Activated naive CD8-positive, alpha-beta T cell treated with anti-CD3 and anti-CD28 coated beads, Interleukin-2, amount 50 U/mL, for 24 hours (primary cell): Measurements from ENCODE around the gene SEMA3C.

Experiments used
- ATAC-seq: fragments of 150-1000 bp; cut with Tn5 transposase; one replicate; pipeline ENCODE4 v1.10.0; 2021
- DNase-seq: peaks from one replicate; pipeline ENCODE4 v3.0.0; 2021
- H3K27ac Mint-ChIP-seq: one replicate; pipeline ENCODE4 v1.8.0; 2021; ENCODE audit warnings: mild to moderate bottlenecking, mixed read lengths
- H3K27me3 Mint-ChIP-seq: one replicate; pipeline ENCODE4 v1.8.0; 2021; ENCODE audit warnings: mixed read lengths
- H3K36me3 Mint-ChIP-seq: one replicate; pipeline ENCODE4 v1.8.0; 2021; ENCODE audit warnings: low read depth, mixed read lengths
- H3K4me1 Mint-ChIP-seq: one replicate; pipeline ENCODE4 v1.8.0; 2021; ENCODE audit warnings: mixed read lengths
- H3K4me3 Mint-ChIP-seq: one replicate; pipeline ENCODE4 v1.8.0; 2021; ENCODE audit warnings: mild to moderate bottlenecking, moderate library complexity, mixed read lengths
- H3K9me3 Mint-ChIP-seq: one replicate; pipeline ENCODE4 v1.8.0; 2021; ENCODE audit warnings: mixed read lengths

SEMA3C gene

GRCh38 chr7:80908360-80908797, 10.5 kb downstream of the SEMA3C start:
- Mint-ChIP-seq H3K9me3 (no peaks in the 10 kb centered on the region), H3K27ac (no peak overlapping the region), H3K36me3 (no peaks in the 10 kb centered on the region), H3K4me3 (no peak overlapping the region), H3K27me3 (no peaks in the 10 kb centered on the region), H3K4me1 (no peaks in the 10 kb centered on the region)
- ATAC-seq (no peak), DNase-seq (no peak)

- DNase-seq (no peak), ATAC-seq (no peak)
- H3K27me3 Mint-ChIP-seq = no peaks in the 10 kb centered on the region
- H3K4me1 Mint-ChIP-seq = no peaks in the 10 kb centered on the region
- H3K27ac Mint-ChIP-seq = no peak overlapping the region
- no peak overlapping the region for H3K4me3 Mint-ChIP-seq
- H3K36me3 Mint-ChIP-seq = no peaks in the 10 kb centered on the region
- H3K9me3 Mint-ChIP-seq = no peaks in the 10 kb centered on the region
Observed at GRCh38 chr7:80907612-80908011, 11.2 kb downstream of the SEMA3C start.

GRCh38 chr7:80907141-80907601, 11.7 kb downstream of the SEMA3C start:
- Mint-ChIP-seq H3K9me3 (no peaks in the 10 kb centered on the region), H3K27me3 (no peaks in the 10 kb centered on the region), H3K4me1 (no peaks in the 10 kb centered on the region), H3K36me3 (no peaks in the 10 kb centered on the region), H3K27ac (no peak overlapping the region), H3K4me3 (no peak overlapping the region)
- DNase-seq (no peak), ATAC-seq (no peak)

DNA sequence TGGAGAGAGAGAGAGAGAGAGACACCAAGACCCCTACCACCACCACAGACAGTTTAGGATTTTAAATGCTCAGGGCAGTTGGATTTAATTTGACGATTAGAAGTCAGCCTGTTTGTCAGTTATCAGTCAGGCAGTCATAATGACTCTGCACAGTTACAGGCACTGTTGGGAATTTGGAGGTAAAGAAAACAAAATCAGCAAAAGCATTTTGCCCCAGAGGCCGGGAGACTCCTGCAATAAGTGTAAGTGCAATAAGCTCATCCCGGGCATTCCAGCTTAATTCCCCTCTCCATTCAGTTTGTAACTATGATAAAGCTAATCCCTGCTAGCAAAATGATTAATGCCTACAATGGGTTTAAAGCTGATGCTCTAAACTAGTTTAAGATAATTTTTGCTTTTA, 13.5 kb downstream of the SEMA3C start:
- Mint-ChIP-seq H3K4me3 (no peak overlapping the region), H3K36me3 (no peaks in the 10 kb centered on the region), H3K9me3 (no peaks in the 10 kb centered on the region), H3K4me1 (no peaks in the 10 kb centered on the region), H3K27me3 (no peaks in the 10 kb centered on the region), H3K27ac (no peak overlapping the region)
- ATAC-seq (no peak), DNase-seq (no peak)

DNA sequence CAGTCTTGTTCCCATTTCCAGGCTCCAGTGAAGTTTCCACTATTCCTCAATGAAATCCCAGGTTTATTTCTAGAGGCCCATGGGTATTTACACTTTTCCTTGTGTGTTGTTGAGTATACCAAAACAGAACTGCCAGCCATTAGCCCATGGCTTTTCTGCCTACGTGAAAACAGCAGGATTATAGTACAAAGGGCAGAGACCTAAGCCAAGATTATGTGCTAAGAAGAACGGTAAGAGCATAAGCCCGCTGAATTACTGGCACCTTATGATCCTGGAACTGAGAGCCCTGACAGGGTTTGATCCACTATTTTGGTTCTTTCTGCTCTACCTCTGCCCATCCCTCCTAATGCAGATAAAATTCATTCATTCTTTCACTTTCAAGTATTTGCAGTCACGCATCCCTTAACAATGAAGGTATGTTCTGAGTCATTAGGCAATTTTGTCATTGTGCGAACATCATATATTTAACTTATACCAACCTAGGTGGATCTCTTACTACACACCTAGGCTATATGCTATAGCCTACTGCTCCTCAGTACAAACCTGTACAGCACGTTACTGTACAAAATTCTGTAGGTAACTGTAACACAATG, 16.0 kb downstream of the SEMA3C start:
- Mint-ChIP-seq H3K4me3 (no peak overlapping the region), H3K27me3 (no peaks in the 10 kb centered on the region), H3K9me3 (no peaks in the 10 kb centered on the region), H3K36me3 (no peaks in the 10 kb centered on the region), H3K27ac (no peak overlapping the region), H3K4me1 (no peaks in the 10 kb centered on the region)
- no peak for DNase-seq
- no peak for ATAC-seq

DNA sequence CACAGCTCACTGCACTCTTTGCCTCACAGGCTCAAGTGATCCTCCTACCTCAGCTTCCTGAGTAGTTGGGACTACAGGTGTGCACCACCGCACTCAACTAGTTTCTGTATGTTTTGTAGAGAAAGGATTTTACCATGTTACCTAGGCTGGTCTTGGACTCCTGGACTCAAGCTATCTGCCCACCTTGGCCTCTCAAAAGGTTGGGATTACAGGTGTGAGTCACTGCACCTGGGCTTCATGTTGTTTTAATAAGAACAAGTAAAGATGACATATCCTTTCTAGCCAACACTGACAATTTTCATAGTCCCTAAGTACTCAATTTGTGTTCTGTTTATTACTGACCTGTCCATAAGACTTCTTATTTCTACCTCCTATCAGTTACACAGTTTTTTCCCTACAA, 16.8 kb downstream of the SEMA3C start:
- Mint-ChIP-seq H3K36me3 (no peaks in the 10 kb centered on the region), H3K27me3 (no peaks in the 10 kb centered on the region), H3K4me3 (no peak overlapping the region), H3K27ac (no peak overlapping the region), H3K4me1 (no peaks in the 10 kb centered on the region), H3K9me3 (no peaks in the 10 kb centered on the region)
- ATAC-seq (no peak), DNase-seq (no peak)

DNA sequence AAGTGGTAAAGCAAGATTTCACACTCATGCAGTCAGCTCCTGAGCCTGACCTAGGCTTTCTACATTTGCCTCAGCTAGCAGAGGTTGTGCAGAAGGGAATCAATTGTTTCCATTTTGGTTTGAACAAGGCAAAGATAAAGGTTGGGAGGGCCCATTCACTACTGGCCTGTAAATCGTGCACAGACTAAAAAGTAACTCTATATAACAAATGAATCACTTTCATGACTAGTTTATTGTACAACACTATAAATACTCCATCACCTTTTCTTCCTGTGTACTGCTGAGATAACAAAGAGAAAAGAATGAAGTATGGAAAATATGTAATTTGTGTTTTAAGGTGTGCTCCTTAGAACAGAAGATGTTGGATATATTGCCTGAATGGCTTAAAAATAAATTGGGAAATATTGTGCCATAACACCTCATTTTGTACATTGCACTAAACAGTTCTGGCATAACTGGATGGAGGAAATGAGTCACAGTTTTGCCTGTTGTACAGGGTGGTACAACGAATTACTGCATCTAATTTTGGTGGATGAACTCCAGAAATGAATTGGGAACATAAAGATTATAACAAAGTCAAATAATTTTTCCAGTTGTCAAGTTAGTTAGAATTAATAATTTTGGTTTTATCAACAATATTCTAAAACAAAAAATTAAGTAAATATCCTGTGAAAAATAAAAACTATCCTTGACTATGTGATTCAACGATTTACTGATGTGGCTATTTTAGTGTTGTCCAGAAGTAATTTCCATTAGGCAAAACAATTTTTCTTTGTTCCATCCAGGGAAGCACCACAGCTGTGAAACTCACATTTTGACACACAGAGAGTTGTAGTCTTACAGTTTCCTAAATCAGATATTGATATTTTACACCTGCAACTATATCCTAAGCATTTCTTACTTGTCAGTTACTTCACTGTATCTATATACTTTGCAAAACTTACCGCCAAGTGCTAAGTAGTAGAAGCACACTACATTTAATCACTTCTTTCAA, 18.0 kb downstream of the SEMA3C start:
- H3K36me3 Mint-ChIP-seq = no peaks in the 10 kb centered on the region
- no peaks in the 10 kb centered on the region for H3K27me3 Mint-ChIP-seq
- no peak overlapping the region for H3K4me3 Mint-ChIP-seq
- no peaks in the 10 kb centered on the region for H3K9me3 Mint-ChIP-seq
- no peaks in the 10 kb centered on the region for H3K4me1 Mint-ChIP-seq
- DNase-seq (no peak), ATAC-seq (no peak)
- no peak overlapping the region for H3K27ac Mint-ChIP-seq

- H3K27me3 Mint-ChIP-seq = no peaks in the 10 kb centered on the region
- no peak overlapping the region for H3K27ac Mint-ChIP-seq
- no peaks in the 10 kb centered on the region for H3K9me3 Mint-ChIP-seq
- DNase-seq = no peak
- ATAC-seq = no peak
- H3K4me3 Mint-ChIP-seq = no peak overlapping the region
- H3K4me1 Mint-ChIP-seq = no peaks in the 10 kb centered on the region
- no peaks in the 10 kb centered on the region for H3K36me3 Mint-ChIP-seq
Observed at GRCh38 chr7:80896906-80897598, 21.8 kb downstream of the SEMA3C start.

DNA sequence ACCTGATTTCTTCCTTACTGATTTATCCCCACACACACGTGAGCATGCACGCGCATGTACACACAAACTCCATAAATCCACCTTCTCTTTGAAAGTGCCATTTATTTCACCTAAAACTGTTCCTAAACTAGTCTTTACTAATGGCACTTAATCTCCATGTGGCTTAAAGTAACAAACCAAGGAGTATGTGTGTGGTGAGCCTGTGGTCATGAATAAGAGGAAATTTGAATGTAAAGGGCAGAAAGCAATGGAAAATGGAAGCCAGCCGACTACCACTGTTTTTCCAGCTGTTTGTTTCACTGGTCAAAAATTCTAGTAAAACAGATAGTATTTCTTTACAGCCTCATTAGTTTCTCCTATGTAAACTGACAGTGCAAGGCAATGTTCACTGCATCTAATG, 23.8 kb downstream of the SEMA3C start:
- no peaks in the 10 kb centered on the region for H3K27me3 Mint-ChIP-seq
- no peaks in the 10 kb centered on the region for H3K4me1 Mint-ChIP-seq
- ATAC-seq = no peak
- H3K4me3 Mint-ChIP-seq = no peak overlapping the region
- no peaks in the 10 kb centered on the region for H3K9me3 Mint-ChIP-seq
- H3K27ac Mint-ChIP-seq = no peak overlapping the region
- H3K36me3 Mint-ChIP-seq = no peaks in the 10 kb centered on the region
- DNase-seq = no peak

GRCh38 chr7:80891259-80891544, 27.6 kb downstream of the SEMA3C start:
- Mint-ChIP-seq H3K4me1 (no peaks in the 10 kb centered on the region), H3K27me3 (no peaks in the 10 kb centered on the region), H3K27ac (no peak overlapping the region), H3K36me3 (no peaks in the 10 kb centered on the region), H3K9me3 (no peaks in the 10 kb centered on the region), H3K4me3 (no peak overlapping the region)
- no peak for ATAC-seq
- DNase-seq = no peak

DNA sequence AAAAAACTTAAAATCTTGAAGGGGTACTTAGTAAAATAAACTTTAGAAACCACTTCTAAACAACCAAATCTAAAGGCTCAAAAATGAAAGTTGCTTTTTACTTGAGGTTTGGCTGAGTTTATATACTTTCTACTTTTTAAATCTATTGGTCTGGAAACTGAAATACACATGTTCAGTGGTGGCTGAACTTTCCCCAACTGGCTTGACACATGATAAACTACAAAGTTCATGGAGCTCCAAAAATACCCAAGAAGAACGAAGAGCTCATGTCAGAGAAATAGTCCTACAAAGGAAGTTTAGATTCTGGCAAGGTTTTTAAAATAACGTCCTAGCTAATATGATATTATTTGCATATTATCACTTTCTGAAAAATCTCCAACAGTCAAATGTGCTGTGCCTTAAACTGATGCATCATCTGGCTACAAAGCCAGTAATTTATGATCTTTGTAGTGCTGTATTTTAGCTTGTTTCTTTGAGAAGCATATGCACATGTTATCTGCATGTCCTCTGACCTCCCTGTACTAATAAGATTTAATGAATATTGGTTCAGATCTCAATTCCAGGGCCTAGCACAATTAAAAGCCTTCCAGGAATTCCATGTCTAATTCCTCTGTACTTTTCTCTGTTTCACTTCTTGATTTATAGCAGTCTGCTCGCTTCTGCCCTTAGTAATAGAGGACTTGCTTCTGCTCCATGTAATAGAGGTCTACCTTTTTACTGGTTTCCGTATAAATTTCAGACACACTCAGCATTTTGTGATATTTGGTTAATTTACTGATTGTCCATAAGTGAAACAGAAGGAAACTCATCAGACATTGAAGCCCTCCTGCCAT, 28.2 kb downstream of the SEMA3C start:
- H3K27me3 Mint-ChIP-seq = no peaks in the 10 kb centered on the region
- no peaks in the 10 kb centered on the region for H3K36me3 Mint-ChIP-seq
- DNase-seq (no peak), ATAC-seq (no peak)
- no peaks in the 10 kb centered on the region for H3K4me1 Mint-ChIP-seq
- H3K9me3 Mint-ChIP-seq = no peaks in the 10 kb centered on the region
- no peak overlapping the region for H3K27ac Mint-ChIP-seq
- H3K4me3 Mint-ChIP-seq = no peak overlapping the region

DNA sequence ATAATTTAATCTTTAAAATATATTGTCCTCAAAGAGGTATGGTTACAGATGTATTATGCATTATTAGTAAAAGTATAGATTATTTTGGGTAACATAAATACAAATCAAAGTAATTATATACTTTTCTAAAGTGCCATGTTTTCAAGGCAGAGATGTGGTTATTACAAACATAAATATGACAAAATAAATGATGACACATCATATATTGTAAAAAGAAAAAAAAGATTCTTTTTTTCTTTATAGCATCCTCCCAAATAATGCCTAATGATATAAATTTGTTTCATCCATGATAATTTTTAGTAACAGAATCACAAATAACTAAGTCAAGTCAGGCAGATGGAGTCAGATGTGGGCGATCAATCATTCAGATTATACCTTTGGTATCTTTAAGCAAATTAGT, 29.3 kb downstream of the SEMA3C start:
- no peak overlapping the region for H3K4me3 Mint-ChIP-seq
- H3K27ac Mint-ChIP-seq = no peak overlapping the region
- ATAC-seq (no peak), DNase-seq (no peak)
- H3K4me1 Mint-ChIP-seq = no peaks in the 10 kb centered on the region
- no peaks in the 10 kb centered on the region for H3K36me3 Mint-ChIP-seq
- no peaks in the 10 kb centered on the region for H3K9me3 Mint-ChIP-seq
- H3K27me3 Mint-ChIP-seq = no peaks in the 10 kb centered on the region

DNA sequence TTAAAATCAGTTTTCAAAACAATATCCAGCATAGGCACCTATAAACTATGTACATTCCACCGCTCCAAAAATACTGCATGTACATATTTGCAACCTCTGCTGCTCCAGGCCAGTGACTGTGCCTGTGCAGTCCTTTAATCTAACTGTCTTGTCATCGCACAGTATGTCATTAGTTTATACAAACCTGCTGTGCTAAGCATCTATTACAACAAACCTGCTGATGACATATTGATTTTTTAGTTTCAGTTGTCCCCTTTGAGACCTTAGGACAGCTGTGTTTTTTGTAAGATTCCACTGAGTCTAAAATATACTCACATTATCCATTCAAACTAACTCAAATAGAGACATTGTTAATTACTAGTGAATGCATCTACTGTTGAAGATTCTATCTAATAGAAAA, 33.1 kb downstream of the SEMA3C start:
- Mint-ChIP-seq H3K36me3 (no peaks in the 10 kb centered on the region), H3K27me3 (no peaks in the 10 kb centered on the region), H3K27ac (no peak overlapping the region), H3K4me1 (peaks cover 3% of the 10 kb centered on the region), H3K4me3 (no peak overlapping the region), H3K9me3 (no peaks in the 10 kb centered on the region)
- ATAC-seq = no peak
- no peak for DNase-seq

DNA sequence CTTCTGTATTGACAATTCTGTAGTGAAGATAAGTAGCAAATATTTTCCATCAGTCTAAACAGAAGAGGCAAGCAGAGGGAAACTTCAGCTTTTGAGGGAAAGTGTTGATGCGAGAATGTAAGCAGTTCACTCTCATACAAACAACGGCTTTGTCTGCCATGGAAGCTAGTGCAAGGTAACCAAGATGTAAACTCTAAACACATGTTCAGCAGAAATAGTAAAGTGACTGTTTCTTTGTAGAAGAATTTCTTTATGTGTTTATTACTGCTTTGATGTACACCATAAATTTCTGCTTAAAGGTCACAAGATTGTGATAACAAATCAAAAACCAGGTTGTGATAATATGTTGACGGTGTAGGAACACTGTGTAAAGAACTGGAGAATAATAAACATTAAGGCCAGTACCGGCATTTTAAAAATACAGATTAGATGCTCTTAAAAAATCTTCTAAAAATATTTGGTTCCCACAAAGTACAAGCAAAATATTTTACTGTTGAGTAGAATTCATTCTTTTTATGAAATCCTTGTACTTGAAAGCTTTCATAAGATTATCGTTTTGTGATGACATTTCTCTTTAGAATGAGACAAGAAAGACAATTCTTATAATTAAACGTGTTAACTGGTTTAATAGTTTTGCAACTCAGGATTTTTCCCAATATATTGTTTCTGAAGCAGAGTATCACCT, 34.2 kb downstream of the SEMA3C start:
- no peaks in the 10 kb centered on the region for H3K36me3 Mint-ChIP-seq
- H3K4me1 Mint-ChIP-seq = peaks cover 3% of the 10 kb centered on the region
- ATAC-seq = no peak
- H3K27ac Mint-ChIP-seq = no peak overlapping the region
- DNase-seq = no peak
- H3K9me3 Mint-ChIP-seq = no peaks in the 10 kb centered on the region
- no peaks in the 10 kb centered on the region for H3K27me3 Mint-ChIP-seq
- H3K4me3 Mint-ChIP-seq = no peak overlapping the region
